ENCODE data around the gene WWTR1. TPM values are rescaled to one million over a fixed set of nuclear protein-coding genes. Genes with fewer than 3 reads are reported as not detected.

Gene WWTR1
- total and polyA plus RNA-seq, 2 donors (not counting 3 experiments of a cell fraction or from before 2014, with no cell fraction given), result 210 to 341 TPM

DNA sequence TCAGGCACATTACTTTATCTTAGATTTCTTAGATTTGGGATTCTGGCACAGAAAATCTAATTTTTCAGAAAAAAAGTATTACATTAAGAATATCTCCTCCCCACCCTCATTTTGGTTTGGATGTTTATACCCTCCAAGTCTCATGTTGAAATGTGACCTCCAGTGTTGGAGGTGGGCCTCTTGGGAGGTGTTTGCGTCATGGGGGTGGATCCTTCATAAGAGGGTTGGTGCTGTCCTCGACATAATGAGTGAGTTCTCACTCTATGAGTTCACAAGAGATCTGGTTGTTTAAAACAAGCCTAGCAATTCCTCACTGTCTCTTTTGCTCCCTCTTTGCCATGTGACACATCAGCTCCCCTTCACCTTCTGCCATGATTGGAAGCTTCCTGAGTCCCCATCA, 45.6 kb upstream of the WWTR1 start:
- no peak for DNase-seq (ENCODE audit: low read depth, low spot score)
- H3K27ac ChIP-seq (ENCODE audit: insufficient read depth, low read depth, low read length), result no peak overlapping the region
- H3K9me1 ChIP-seq (replicated peaks; ENCODE audit: control insufficient read depth, extremely low read depth, insufficient read depth, low read length), result no peaks in the 10 kb centered on the region
- CTCF ChIA-PET, result interaction anchor here (0.9 to 2.0 kb wide), 4 partner anchors 10 to 32 kb away, joined by 3 to 5 read pairs (median 5); no protein-coding TSS in a partner anchor
- no peaks in the 10 kb centered on the region for H3K27me3 ChIP-seq (ENCODE audit: control insufficient read depth in 2 of 2, insufficient read depth in 2 of 2, low read length in 2 of 2)
- intact Hi-C loops (cut with micrococcal nuclease), result no loop called here
- no peak overlapping the region for H3K4me3 ChIP-seq (replicated peaks in 1 of 3; ENCODE audit: insufficient read depth in 1 of 3, low read depth in 1 of 3, low read length in 3 of 3)
- POLR2A ChIA-PET, result no interaction called here
- TF ChIP-seq GATA2 (IDR thresholded peaks at IDR 0.05; ENCODE audit: insufficient read depth, insufficient read length, low read depth, low read length) (no peak), EZH2 (IDR thresholded peaks at IDR 0.05; ENCODE audit: borderline replicate concordance, low read depth, low read length, severe bottlenecking) (no peak), POLR2A (IDR thresholded peaks at IDR 0.05; ENCODE audit: low read depth, low read length) (no peak), JUN (IDR thresholded peaks at IDR 0.05; ENCODE audit: borderline replicate concordance, insufficient read depth, insufficient read length, low read depth) (no peak), POLR2AphosphoS5 (IDR thresholded peaks at IDR 0.05; ENCODE audit: insufficient read depth, low read depth, low read length) (no peak), CTCF (IDR thresholded peaks at IDR 0.05; ENCODE audit: extremely low read depth in 1 of 2, insufficient read depth in 1 of 2, low read depth in 1 of 2, low read length in 2 of 2) (no peak), MYC (IDR thresholded peaks at IDR 0.05; ENCODE audit: low read depth, low read length) (no peak), FOS (IDR thresholded peaks at IDR 0.05; ENCODE audit: borderline replicate concordance, insufficient read depth, low read length) (no peak)
- TF ChIP-seq, protein P1, sequence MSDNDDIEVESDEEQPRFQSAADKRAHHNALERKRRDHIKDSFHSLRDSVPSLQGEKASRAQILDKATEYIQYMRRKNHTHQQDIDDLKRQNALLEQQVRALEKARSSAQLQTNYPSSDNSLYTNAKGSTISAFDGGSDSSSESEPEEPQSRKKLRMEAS (IDR thresholded peaks at IDR 0.05; ENCODE audit: insufficient read depth, insufficient read length), result no peak
- no peak overlapping the region for H3K9ac ChIP-seq (replicated peaks; ENCODE audit: extremely low read depth, insufficient read depth, low read length)
- no TSS peak for BruUV-seq (replicated peaks)
- no peak overlapping the region for H2AFZ ChIP-seq (ENCODE audit: low read depth, low read length)
- no peak overlapping the region for H3K4me2 ChIP-seq (ENCODE audit: insufficient read depth, low read length)
- FAIRE-seq, result no peak
- no peaks in the 10 kb centered on the region for H4K20me1 ChIP-seq (replicated peaks; ENCODE audit: control insufficient read depth, extremely low read depth, insufficient read depth, low read length)
- H3K36me3 ChIP-seq (ENCODE audit: control insufficient read depth in 2 of 2, extremely low read depth in 1 of 2, insufficient read depth in 2 of 2, low read length in 2 of 2), result no peaks in the 10 kb centered on the region
- H3K9me3 ChIP-seq (replicated peaks; ENCODE audit: control insufficient read depth, insufficient read depth, low read length), result no peaks in the 10 kb centered on the region
- no peaks in the 10 kb centered on the region for H3K79me2 ChIP-seq (ENCODE audit: control insufficient read depth, insufficient read depth, low read length)
- H3K4me1 ChIP-seq (ENCODE audit: control insufficient read depth, extremely low read depth, insufficient read depth, low read length), result no peaks in the 10 kb centered on the region
- dilution Hi-C loops (cut with MboI; ENCODE audit: extremely low pct_ligation_motif_present, low sequenced_read_pairs), result no loop called here
